Tongue (tissue), 2 donors: ENCODE measurements around the gene ATP8B4. TPM values are rescaled to one million over a fixed set of nuclear protein-coding genes. Genes with fewer than 3 reads are reported as not detected.
"Not testable (repeated sequence)": the region's sequence is repeated elsewhere in the genome, so short reads cannot be mapped to it uniquely, and the experiment has no call there.

Experiments
- DNase-seq: peaks from one replicate; pipeline ENCODE4 v3.0.0-alpha.2; 2015
- total RNA-seq: library from RNA; depleted of rRNA; stranded (reverse); fragments of >200 nt; gene quantifications from one replicate; pipeline ENCODE4 v1.2.3, GENCODE V29; 2014

ATP8B4 gene
- total RNA-seq, 1 donor from 2014 or later = 10.5 TPM

- peak; percentile 14 for DNase-seq
These were observed 9.7 kb downstream of the ATP8B4 start for GRCh38 chr15:50109076-50109987.

- DNase-seq = no peak
These were observed 10.6 kb downstream of the ATP8B4 start for GRCh38 chr15:50108461-50108860.

- DNase-seq = peak; percentile 13
These were observed 11.2 kb downstream of the ATP8B4 start for GRCh38 chr15:50107591-50108408.

- no peak for DNase-seq
These were observed 11.9 kb downstream of the ATP8B4 start for GRCh38 chr15:50107157-50107556.

GRCh38 chr15:50106457-50106856 lies 12.6 kb downstream of the ATP8B4 start:
- DNase-seq = no peak

- no peak for DNase-seq
These were observed 18.5 kb downstream of the ATP8B4 start for GRCh38 chr15:50100486-50100885.

- DNase-seq = no peak
These were observed 20.5 kb downstream of the ATP8B4 start for GRCh38 chr15:50098545-50098944.

- DNase-seq = no peak
These were observed 22.9 kb downstream of the ATP8B4 start for GRCh38 chr15:50095938-50096821.

- not testable (repeated sequence) for DNase-seq
These were observed 29.6 kb downstream of the ATP8B4 start for GRCh38 chr15:50089386-50089785.

- DNase-seq = no peak
These were observed 34.1 kb downstream of the ATP8B4 start for GRCh38 chr15:50084932-50085331.

GRCh38 chr15:50083424-50084025 lies 35.5 kb downstream of the ATP8B4 start:
- DNase-seq = no peak

- DNase-seq = no peak
These were observed 37.0 kb downstream of the ATP8B4 start for GRCh38 chr15:50082066-50082465.

- no peak for DNase-seq
These were observed 41.4 kb downstream of the ATP8B4 start for GRCh38 chr15:50077651-50078050.

GRCh38 chr15:50077176-50077575 lies 41.9 kb downstream of the ATP8B4 start:
- no peak for DNase-seq

GRCh38 chr15:50075319-50075718 lies 43.7 kb downstream of the ATP8B4 start:
- DNase-seq = no peak

- DNase-seq = no peak
These were observed 47.3 kb downstream of the ATP8B4 start for GRCh38 chr15:50071551-50072258.

- DNase-seq = no peak
These were observed 51.0 kb downstream of the ATP8B4 start for GRCh38 chr15:50068016-50068415.

GRCh38 chr15:50067254-50067653 lies 51.8 kb downstream of the ATP8B4 start:
- DNase-seq = no peak

- DNase-seq = no peak
These were observed 52.4 kb downstream of the ATP8B4 start for GRCh38 chr15:50066666-50067065.

- peak; percentile 43 for DNase-seq
These were observed 52.8 kb downstream of the ATP8B4 start for GRCh38 chr15:50066202-50066601.

GRCh38 chr15:50065279-50065678 lies 53.8 kb downstream of the ATP8B4 start:
- DNase-seq = no peak
